Thoracic aorta (tissue), 2 donors: ENCODE measurements around the gene GPC5. TPM values are rescaled to one million over a fixed set of nuclear protein-coding genes. Genes with fewer than 3 reads are reported as not detected.

ENCODE experiments used
- ATAC-seq: fragments of 150-250 bp; one replicate; pipeline ENCODE4 v1.8.0; 2017; ENCODE audit warnings: low read depth; ENCODE audit not compliant: insufficient number of reproducible peaks, low FRiP score
- DNase-seq: peaks from one replicate; pipeline ENCODE4 v3.0.0-alpha.2; 2020; ENCODE audit warnings: low spot score
- H3K27ac ChIP-seq, 2 donors: fragments of 200-600 bp; sonication (generic); 1 replicate in 1 of 2; 2 replicates in 1 of 2; pipeline ENCODE4 v1.5.1; 2016; ENCODE audit warnings: mild to moderate bottlenecking in 2 of 2, moderate library complexity in 2 of 2
- H3K27me3 ChIP-seq: fragments of 200-600 bp; sonication (generic); replicated peaks from 2 replicates; pipeline ENCODE4 v1.6.0; 2016; ENCODE audit warnings: mild to moderate bottlenecking; ENCODE audit not compliant: insufficient read depth
- H3K36me3 ChIP-seq: fragments of 200-600 bp; sonication (generic); one replicate; pipeline ENCODE4 v1.5.1; 2016
- H3K4me1 ChIP-seq, 2 donors: fragments of 200-600 bp; sonication (generic); 1 replicate in 1 of 2; 2 replicates in 1 of 2; pipeline versions ENCODE4 v1.5.1 to v1.6.0; 2016; ENCODE audit warnings: low read depth in 2 of 2, mild to moderate bottlenecking in 1 of 2; ENCODE audit not compliant: control insufficient read depth in 1 of 2
- H3K4me3 ChIP-seq: fragments of 200-600 bp; sonication (generic); 2 replicates; pipeline ENCODE4 v1.5.1; 2016; ENCODE audit warnings: mild to moderate bottlenecking
- H3K9me3 ChIP-seq: fragments of 200-600 bp; sonication (generic); 2 replicates; pipeline ENCODE4 v1.5.1; 2016
- CTCF ChIP-seq: fragments of 200-600 bp; sonication (generic); IDR thresholded peaks from one replicate; pipeline ENCODE4 v1.5.1; 2019; ENCODE audit warnings: antibody characterized with exemption
- total RNA-seq, 2 donors: library from RNA; depleted of rRNA; stranded (reverse); fragments of >200 nt; gene quantifications; one replicate each; pipeline versions ENCODE4 v1.1.0 to v1.2.3, GENCODE V29; 2016

Gene GPC5
- total RNA-seq, 2 donors from 2014 or later, result 3.3 TPM; not detected in 1

GRCh38 chr13:92657565-92657964 lies 1259.1 kb downstream of the GPC5 start:
- no peak overlapping the region for H3K4me3 ChIP-seq
- H3K36me3 ChIP-seq, result no peaks in the 10 kb centered on the region
- no peaks in the 10 kb centered on the region for H3K27me3 ChIP-seq
- no peak for TF ChIP-seq CTCF
- no peak for ATAC-seq
- H3K27ac ChIP-seq, result no peak overlapping the region
- DNase-seq, result no peak
- H3K9me3 ChIP-seq, result no peaks in the 10 kb centered on the region
- no peaks in the 10 kb centered on the region for H3K4me1 ChIP-seq

- Histone ChIP-seq H3K27ac (no peak overlapping the region), H3K9me3 (no peaks in the 10 kb centered on the region), H3K27me3 (no peaks in the 10 kb centered on the region), H3K4me3 (no peak overlapping the region), H3K36me3 (no peaks in the 10 kb centered on the region), H3K4me1 (no peaks in the 10 kb centered on the region)
- no peak for TF ChIP-seq CTCF
- no peak for DNase-seq
- no peak for ATAC-seq
These were observed 1259.9 kb downstream of the GPC5 start for GRCh38 chr13:92658293-92658692.

- Histone ChIP-seq H3K27ac (no peak overlapping the region), H3K9me3 (no peaks in the 10 kb centered on the region), H3K4me3 (no peak overlapping the region), H3K4me1 (no peaks in the 10 kb centered on the region), H3K36me3 (no peaks in the 10 kb centered on the region), H3K27me3 (no peaks in the 10 kb centered on the region)
- no peak for DNase-seq
- no peak for ATAC-seq
- no peak for TF ChIP-seq CTCF
These were observed 1263.0 kb downstream of the GPC5 start for GRCh38 chr13:92661406-92661805.

GRCh38 chr13:92668157-92668556 lies 1269.7 kb downstream of the GPC5 start:
- ATAC-seq (no peak), DNase-seq (no peak)
- H3K9me3 ChIP-seq, result no peaks in the 10 kb centered on the region
- no peak for TF ChIP-seq CTCF
- no peaks in the 10 kb centered on the region for H3K4me1 ChIP-seq
- no peaks in the 10 kb centered on the region for H3K27me3 ChIP-seq
- H3K4me3 ChIP-seq, result no peak overlapping the region
- H3K27ac ChIP-seq, result no peak overlapping the region
- no peaks in the 10 kb centered on the region for H3K36me3 ChIP-seq

GRCh38 chr13:92670096-92670495 lies 1271.7 kb downstream of the GPC5 start:
- DNase-seq, result no peak
- Histone ChIP-seq H3K27ac (no peak overlapping the region), H3K4me3 (no peak overlapping the region), H3K9me3 (no peaks in the 10 kb centered on the region), H3K27me3 (no peaks in the 10 kb centered on the region), H3K4me1 (no peaks in the 10 kb centered on the region), H3K36me3 (no peaks in the 10 kb centered on the region)
- no peak for TF ChIP-seq CTCF
- ATAC-seq, result no peak
